PC-9 (cell line): Measurements from ENCODE around the gene DCAKD. TPM values are rescaled to one million over a fixed set of nuclear protein-coding genes. Genes with fewer than 3 reads are reported as not detected.

Experiments used
- BruUV-seq: library from RNA; stranded (reverse); fragments of 400-500 nt; replicated peaks from 2 replicates; lab custom pipeline; 2021; lab: Mats Ljungman, UMichigan
- CTCF ChIA-PET: fragments of 300-600 bp; sonication (Branson Sonifier 250); formaldehyde crosslinking; loops from one replicate; lab custom pipeline; 2022; ENCODE audit warnings: antibody characterized with exemption; lab: Charles Lee
- POLR2A ChIA-PET: fragments of 300-600 bp; sonication (Branson Sonifier 250); formaldehyde crosslinking; loops from one replicate; lab custom pipeline; 2022; ENCODE audit warnings: antibody characterized with exemption; ENCODE audit not compliant: unreplicated experiment; lab: Charles Lee
- DNase-seq, 2 experiments: peaks; one replicate each; pipeline versions ENCODE4 v3.0.0 to v3.0.0-alpha.2; 2015 to 2022; ENCODE audit warnings: mixed read lengths in 1 of 2
- H2AFZ ChIP-seq: fragments of 200-600 bp; sonication (generic); 2 replicates; pipeline ENCODE4 v1.8.1; 2017; ENCODE audit warnings: antibody characterized with exemption
- H3F3A ChIP-seq: fragments of 200-600 bp; sonication (generic); 2 replicates; pipeline ENCODE4 v1.8.1; 2017; ENCODE audit warnings: antibody characterized with exemption, mild to moderate bottlenecking, low read depth; ENCODE audit not compliant: insufficient read depth
- H3K27ac ChIP-seq: fragments of 200-600 bp; sonication (generic); 2 replicates; pipeline ENCODE4 v1.6.1; 2016; ENCODE audit warnings: mixed run types
- H3K27me3 ChIP-seq: fragments of 200-600 bp; sonication (generic); 2 replicates; pipeline ENCODE4 v1.6.1; 2016; ENCODE audit warnings: low read depth, mixed run types; ENCODE audit not compliant: insufficient read depth
- H3K36me3 ChIP-seq: fragments of 200-600 bp; sonication (generic); 2 replicates; pipeline ENCODE4 v1.6.1; 2016; ENCODE audit warnings: low read depth, mixed run types
- H3K4me1 ChIP-seq: fragments of 200-600 bp; sonication (generic); replicated peaks from 2 replicates; pipeline ENCODE4 v1.6.1; 2016; ENCODE audit warnings: mixed run types; ENCODE audit not compliant: insufficient read depth
- H3K4me2 ChIP-seq: fragments of 200-600 bp; sonication (generic); 2 replicates; pipeline ENCODE4 v1.6.1; 2017; ENCODE audit warnings: mixed run types
- H3K4me3 ChIP-seq: fragments of 200-600 bp; sonication (generic); 2 replicates; pipeline ENCODE4 v1.6.1; 2016; ENCODE audit warnings: mixed run types
- H3K79me2 ChIP-seq: fragments of 200-600 bp; sonication (generic); 2 replicates; pipeline ENCODE4 v1.6.1; 2017; ENCODE audit warnings: low read depth, mixed run types
- H3K9me2 ChIP-seq: fragments of 200-600 bp; sonication (generic); 2 replicates; pipeline ENCODE4 v1.8.1; 2017; ENCODE audit warnings: mild to moderate bottlenecking; ENCODE audit not compliant: insufficient read depth
- H3K9me3 ChIP-seq: fragments of 200-600 bp; sonication (generic); 2 replicates; pipeline ENCODE4 v1.8.1; 2016; ENCODE audit warnings: low read depth; ENCODE audit not compliant: insufficient read depth
- H4K20me1 ChIP-seq: fragments of 200-600 bp; sonication (generic); 2 replicates; pipeline ENCODE4 v1.8.1; 2017; ENCODE audit not compliant: insufficient read depth
- CTCF ChIP-seq: fragments of 200-600 bp; sonication (generic); conservative IDR thresholded peaks from 2 replicates; pipeline ENCODE4 v1.6.1; 2017; ENCODE audit warnings: mixed run types, antibody characterized with exemption, mild to moderate bottlenecking, moderate library complexity
- EZH2 ChIP-seq: fragments of 200-600 bp; sonication (generic); IDR thresholded peaks from 2 replicates; pipeline ENCODE4 v1.8.0; 2017; ENCODE audit warnings: antibody characterized with exemption, low read depth
- intact Hi-C: fragments of 100-400 bp; cut with micrococcal nuclease; formaldehyde crosslinking; loops from one replicate; pipeline ENCODE4 v1.10.0; 2022; ENCODE audit not compliant: unreplicated experiment
- total RNA-seq: library from RNA; stranded (reverse); gene quantifications from 2 replicates; pipeline ENCODE4 v1.2.3, GENCODE V29; 2021

DCAKD gene
- total RNA-seq, 1 experiment from 2014 or later = 68.8 TPM

DNA sequence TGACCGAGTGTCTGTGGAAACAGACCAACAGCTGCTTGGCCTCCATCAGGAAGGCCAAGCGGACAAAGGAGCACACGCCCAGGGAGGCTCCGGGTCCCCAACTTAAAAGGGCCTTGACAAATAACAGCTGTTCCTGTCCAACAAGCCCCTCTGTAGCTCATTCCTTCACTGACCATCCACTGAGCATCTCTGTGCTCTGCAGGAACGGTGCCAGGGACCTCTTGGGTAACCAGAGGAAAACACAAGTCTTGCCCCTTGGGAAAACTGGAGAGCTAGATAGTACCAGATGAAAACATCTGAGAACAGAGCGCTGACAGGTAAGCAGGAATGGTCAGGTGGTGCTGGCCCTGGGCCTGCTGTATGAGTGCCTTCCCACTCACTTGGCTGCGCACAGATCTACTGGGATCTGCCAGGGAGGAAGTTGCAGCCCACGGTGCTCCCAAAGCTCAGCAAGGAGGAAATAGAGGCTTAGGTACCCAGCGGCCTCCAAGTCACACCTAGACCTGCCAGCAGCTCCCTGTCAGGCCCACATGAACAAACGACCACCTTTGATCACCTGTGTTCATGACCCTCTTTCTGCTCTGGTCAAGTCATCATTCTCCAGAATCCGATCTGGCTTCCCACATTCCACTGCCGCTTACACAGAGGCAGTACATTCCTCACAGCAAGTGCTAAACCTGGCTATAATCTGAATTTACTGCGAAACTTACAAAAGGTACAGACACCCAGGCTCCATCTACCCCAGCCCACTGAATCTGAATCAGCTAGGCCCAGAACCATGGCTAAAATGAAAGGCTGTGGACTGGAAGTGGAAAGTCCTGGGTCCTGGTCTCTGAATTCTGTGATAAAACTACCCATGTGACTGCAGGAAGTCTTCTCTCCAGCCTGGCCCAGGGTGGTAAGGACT, 12.5 kb downstream of the DCAKD start:
- Histone ChIP-seq H2AFZ (no peak overlapping the region), H3K27ac (no peak overlapping the region), H3K79me2 (0 out of 2 replicates have a peak, but pooled peaks cover 5% of the 10 kb centered on the region), H3K4me2 (no peak overlapping the region), H4K20me1 (no peaks in the 10 kb centered on the region; the same call in none of the 2 replicates), H3K27me3 (no peaks in the 10 kb centered on the region), H3K9me3 (no peaks in the 10 kb centered on the region), H3K4me3 (no peak overlapping the region), H3K9me2 (no peaks in the 10 kb centered on the region), H3K4me1 (no peaks in the 10 kb centered on the region), H3K36me3 (no peaks in the 10 kb centered on the region), H3F3A (no peaks in the 10 kb centered on the region; the same call in 1 of the 2 replicates)
- CTCF ChIA-PET = interaction anchor here (0.6 kb wide), 1 partner anchor 96 kb away, joined by 5 read pairs; no protein-coding TSS in a partner anchor
- no TSS peak for BruUV-seq
- POLR2A ChIA-PET = no interaction called here
- TF ChIP-seq EZH2 = no peak
- no peak for TF ChIP-seq CTCF
- intact Hi-C loops = no loop called here
- no peak for DNase-seq

GRCh38 chr17:45036691-45037090, 14.7 kb downstream of the DCAKD start:
- TF ChIP-seq CTCF = no peak
- TF ChIP-seq EZH2 = no peak
- ChIA-PET CTCF (interaction anchor here (0.6 kb wide), 1 partner anchor 73 kb away, joined by 3 read pairs; no protein-coding TSS in a partner anchor), POLR2A (no interaction called here)
- Histone ChIP-seq H3K27me3 (no peaks in the 10 kb centered on the region), H3K9me2 (no peaks in the 10 kb centered on the region), H3K79me2 (no peaks in the 10 kb centered on the region), H3K4me1 (no peaks in the 10 kb centered on the region), H3K36me3 (no peaks in the 10 kb centered on the region), H3F3A (no peaks in the 10 kb centered on the region; the same call in 1 of the 2 replicates), H3K9me3 (no peaks in the 10 kb centered on the region), H2AFZ (no peak overlapping the region), H3K4me2 (no peak overlapping the region), H3K4me3 (no peak overlapping the region), H3K27ac (no peak overlapping the region), H4K20me1 (no peaks in the 10 kb centered on the region)
- intact Hi-C loops = no loop called here
- no peak for DNase-seq
- no TSS peak for BruUV-seq

DNA sequence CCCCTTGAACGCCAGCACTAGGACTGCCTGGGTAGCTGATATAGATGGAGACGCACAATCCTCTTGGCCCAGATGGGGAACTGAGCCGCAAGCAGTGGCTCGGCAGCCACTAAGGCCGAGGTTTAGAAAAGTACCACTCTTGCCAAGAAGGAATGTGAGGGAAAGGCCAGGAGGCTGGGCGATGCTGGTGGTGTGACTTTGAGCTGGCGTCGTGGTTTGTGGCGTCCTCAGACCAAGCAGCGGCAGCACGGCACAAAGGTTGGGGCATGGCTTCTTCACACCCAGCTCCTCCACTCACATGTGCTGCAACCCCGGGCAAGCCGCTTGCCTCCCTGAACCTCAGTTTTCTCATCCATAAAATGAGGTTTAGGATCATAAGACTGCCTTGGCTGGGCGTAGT, 15.6 kb downstream of the DCAKD start:
- Histone ChIP-seq H3K27me3 (no peaks in the 10 kb centered on the region), H3K4me1 (no peaks in the 10 kb centered on the region), H2AFZ (no peak overlapping the region), H3K4me3 (no peak overlapping the region), H3K9me3 (no peaks in the 10 kb centered on the region), H4K20me1 (no peaks in the 10 kb centered on the region), H3K27ac (no peak overlapping the region), H3F3A (no peaks in the 10 kb centered on the region; the same call in 1 of the 2 replicates), H3K36me3 (no peaks in the 10 kb centered on the region), H3K79me2 (no peaks in the 10 kb centered on the region), H3K9me2 (no peaks in the 10 kb centered on the region), H3K4me2 (no peak overlapping the region)
- intact Hi-C loops = no loop called here
- no peak for TF ChIP-seq EZH2
- TF ChIP-seq CTCF = no peak
- no TSS peak for BruUV-seq
- ChIA-PET CTCF (interaction anchor here (0.6 kb wide), 2 partner anchors 11 to 117 kb away, joined by 7 to 10 read pairs; no protein-coding TSS in a partner anchor), POLR2A (no interaction called here)
- no peak for DNase-seq
